ENCODE measurements around the gene PPP2R3A. TPM values are rescaled to one million over a fixed set of nuclear protein-coding genes. Genes with fewer than 3 reads are reported as not detected.

The PPP2R3A gene
- total RNA-seq, 2 experiments from 2014 or later: 0.05 to 0.21 TPM

DNA sequence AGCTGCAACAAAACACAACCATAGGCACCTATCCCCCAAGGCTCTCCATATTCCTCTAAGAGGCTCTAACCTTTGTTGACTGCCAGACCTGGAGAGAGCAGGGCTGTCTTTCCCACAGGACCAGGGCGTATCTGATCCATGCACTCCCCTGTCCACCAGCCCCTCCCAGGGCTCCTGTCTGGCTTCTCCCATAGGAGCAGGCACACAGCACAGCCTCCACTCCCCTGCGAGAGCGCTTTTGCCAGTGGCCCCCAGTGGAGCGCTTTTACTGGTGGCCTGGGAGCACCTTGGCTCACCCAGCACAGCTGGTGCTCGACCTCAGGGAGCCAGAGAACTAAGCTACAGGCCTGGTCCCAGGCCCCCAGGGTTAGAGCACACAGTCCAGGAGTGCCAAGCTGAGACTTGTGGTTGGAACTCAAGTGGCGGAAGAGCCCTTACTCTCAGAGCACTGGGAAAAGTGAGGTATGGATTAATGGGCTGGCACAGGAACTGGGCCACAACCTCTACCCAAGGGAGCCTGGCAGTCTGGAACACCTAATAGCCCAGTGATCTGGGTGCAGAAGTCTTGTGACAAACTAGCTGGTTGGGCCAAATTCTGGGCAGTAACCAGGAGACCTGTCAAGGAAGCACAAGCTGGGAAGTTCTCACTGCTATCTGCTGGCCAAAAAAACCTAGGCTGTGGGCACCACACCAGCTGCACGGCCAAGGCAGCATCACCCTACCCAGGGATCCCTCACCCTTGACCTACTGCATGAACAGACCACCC is 79.6 kb downstream of the PPP2R3A start:
- CTCF ChIA-PET: interaction anchor here (1.5 kb wide), 1 partner anchor 1251 kb away, joined by 4 read pairs; no protein-coding TSS in a partner anchor
- ATAC-seq: no peak

DNA sequence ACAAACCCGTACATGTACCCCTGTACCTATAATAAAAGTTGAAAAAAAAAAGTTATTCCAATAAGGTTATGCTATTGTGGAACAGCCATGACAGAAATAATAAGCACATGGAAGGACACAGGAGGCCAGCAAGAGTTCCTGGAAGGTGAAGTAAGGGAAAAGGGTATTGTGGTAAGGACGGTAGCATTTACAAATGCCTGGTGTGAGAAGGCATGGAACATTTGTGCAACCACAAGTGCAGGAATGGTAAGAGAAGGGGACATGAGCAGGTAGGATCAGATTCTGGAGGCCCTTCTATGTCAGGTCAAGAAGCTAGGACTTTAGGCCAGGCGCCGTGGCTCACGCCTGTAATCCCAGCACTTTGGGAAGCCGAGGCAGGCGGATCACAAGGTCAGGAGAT is 82.5 kb downstream of the PPP2R3A start:
- H3K4me1 Mint-ChIP-seq (ENCODE audit: low read depth): peaks cover 2% of the 10 kb centered on the region
- H3K4me3 Mint-ChIP-seq: no peak overlapping the region
- no peaks in the 10 kb centered on the region for H3K36me3 Mint-ChIP-seq (ENCODE audit: low read depth)
- CTCF ChIA-PET: interaction anchor here (0.6 kb wide), 1 partner anchor 1253 kb away, joined by 3 read pairs; the partner anchor contains the start of gene EPHB1
- DNase-seq: no peak
- peaks cover 13% of the 10 kb centered on the region for H3K27me3 Mint-ChIP-seq (ENCODE audit: low read depth)
- H3K27ac Mint-ChIP-seq: no peak overlapping the region
- no peaks in the 10 kb centered on the region for H3K9me3 Mint-ChIP-seq (ENCODE audit: insufficient read depth)
- POLR2A ChIA-PET: no interaction called here
- no peak for ATAC-seq

More for the DNA sequence above, 79.6 kb downstream of the PPP2R3A start:
- Mint-ChIP-seq H3K4me3 (no peak overlapping the region), H3K27me3 (ENCODE audit: low read depth) (peaks cover 7% of the 10 kb centered on the region), H3K27ac (no peak overlapping the region), H3K36me3 (ENCODE audit: low read depth) (no peaks in the 10 kb centered on the region), H3K4me1 (ENCODE audit: low read depth) (no peaks in the 10 kb centered on the region), H3K9me3 (ENCODE audit: insufficient read depth) (no peaks in the 10 kb centered on the region)
- POLR2A ChIA-PET: interaction anchor here (0.6 kb wide), 1 partner anchor 633 kb away, joined by 3 read pairs; no protein-coding TSS in a partner anchor
- DNase-seq: no peak

DNA sequence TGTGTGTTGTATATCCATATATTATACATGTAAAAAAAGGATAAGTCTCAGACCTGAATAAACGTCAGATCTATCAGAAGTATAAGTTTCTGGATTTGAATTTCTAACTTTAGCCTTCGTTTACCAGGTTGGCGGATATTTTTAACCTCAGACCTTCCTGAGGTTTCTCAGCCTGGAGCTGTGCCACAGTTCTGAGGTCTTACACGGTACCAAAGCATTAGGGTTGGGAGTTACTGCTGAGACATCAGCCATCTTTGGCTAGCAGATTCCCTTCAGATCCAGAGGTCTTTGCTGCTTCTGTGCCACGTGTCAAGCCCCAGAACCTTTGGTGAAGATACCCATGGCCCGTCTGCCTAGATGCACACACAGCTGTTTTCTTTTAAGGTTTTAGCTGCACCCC is 84.7 kb downstream of the PPP2R3A start:
- H3K27ac Mint-ChIP-seq: no peak overlapping the region
- ChIA-PET CTCF (interaction anchor here (1.7 kb wide), 1 partner anchor 8 kb away, joined by 9 read pairs; no protein-coding TSS in a partner anchor), POLR2A (no interaction called here)
- DNase-seq (no peak), ATAC-seq (no peak)
- H3K27me3 Mint-ChIP-seq (ENCODE audit: low read depth): peaks cover 16% of the 10 kb centered on the region
- no peaks in the 10 kb centered on the region for H3K36me3 Mint-ChIP-seq (ENCODE audit: low read depth)
- H3K4me1 Mint-ChIP-seq (ENCODE audit: low read depth): peaks cover 2% of the 10 kb centered on the region
- no peaks in the 10 kb centered on the region for H3K9me3 Mint-ChIP-seq (ENCODE audit: insufficient read depth)
- no peak overlapping the region for H3K4me3 Mint-ChIP-seq

DNA sequence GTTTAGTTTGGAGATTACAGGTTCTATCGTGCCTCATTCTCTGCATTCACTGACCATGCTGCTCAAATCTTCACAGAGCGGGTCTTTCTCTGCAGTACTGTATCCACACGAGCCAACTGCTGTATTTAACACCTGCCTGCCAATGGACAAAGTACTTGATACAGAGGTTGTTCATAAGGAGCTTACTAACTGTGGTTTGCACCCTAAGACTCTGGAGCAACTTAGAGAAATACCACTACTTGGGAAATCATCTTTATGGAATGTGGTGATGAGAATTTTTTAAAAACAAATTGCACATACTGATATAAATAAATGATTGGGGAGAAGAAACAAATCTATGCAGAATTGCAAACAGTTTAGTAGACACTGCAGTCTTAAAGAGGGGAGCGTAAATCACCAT is 90.0 kb downstream of the PPP2R3A start:
- no peaks in the 10 kb centered on the region for H3K36me3 Mint-ChIP-seq (ENCODE audit: low read depth)
- CTCF ChIA-PET: no interaction called here
- no peaks in the 10 kb centered on the region for H3K9me3 Mint-ChIP-seq (ENCODE audit: insufficient read depth)
- no peak overlapping the region for H3K27ac Mint-ChIP-seq
- DNase-seq (no peak), ATAC-seq (no peak)
- H3K27me3 Mint-ChIP-seq (ENCODE audit: low read depth): peaks cover 31% of the 10 kb centered on the region
- peaks cover 2% of the 10 kb centered on the region for H3K4me1 Mint-ChIP-seq (ENCODE audit: low read depth)
- no peak overlapping the region for H3K4me3 Mint-ChIP-seq
- POLR2A ChIA-PET: no interaction called here

DNA sequence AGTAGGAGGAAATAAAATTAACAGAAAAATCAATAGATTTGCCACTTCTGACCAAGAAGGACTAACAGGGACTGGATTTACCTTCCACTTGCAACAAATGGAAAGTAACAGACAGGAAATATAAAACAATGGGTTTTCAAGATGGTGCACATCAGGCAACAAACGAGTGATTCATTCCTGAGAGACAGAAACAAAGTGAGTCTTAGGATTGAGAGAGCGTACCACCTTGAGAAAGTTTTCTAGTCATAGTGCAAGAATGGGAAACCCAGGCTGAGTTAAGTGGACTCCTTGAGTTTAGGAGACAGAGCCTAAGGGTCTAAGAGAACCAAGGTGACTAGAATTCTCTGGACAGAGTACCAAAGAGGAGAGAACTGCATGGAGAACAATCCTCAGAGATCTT is 101.7 kb downstream of the PPP2R3A start:
- CTCF ChIA-PET: interaction anchor here (1.0 kb wide), 1 partner anchor 685 kb away, joined by 4 read pairs; the partner anchor contains the start of gene STAG1
- peaks cover 11% of the 10 kb centered on the region for H3K27me3 Mint-ChIP-seq (ENCODE audit: low read depth)
- no peak overlapping the region for H3K27ac Mint-ChIP-seq
- ATAC-seq (no peak), DNase-seq (no peak)
- POLR2A ChIA-PET: no interaction called here
- no peak overlapping the region for H3K4me3 Mint-ChIP-seq
- no peaks in the 10 kb centered on the region for H3K36me3 Mint-ChIP-seq (ENCODE audit: low read depth)
- H3K4me1 Mint-ChIP-seq (ENCODE audit: low read depth): peaks cover 5% of the 10 kb centered on the region
- H3K9me3 Mint-ChIP-seq (ENCODE audit: insufficient read depth): no peaks in the 10 kb centered on the region

DNA sequence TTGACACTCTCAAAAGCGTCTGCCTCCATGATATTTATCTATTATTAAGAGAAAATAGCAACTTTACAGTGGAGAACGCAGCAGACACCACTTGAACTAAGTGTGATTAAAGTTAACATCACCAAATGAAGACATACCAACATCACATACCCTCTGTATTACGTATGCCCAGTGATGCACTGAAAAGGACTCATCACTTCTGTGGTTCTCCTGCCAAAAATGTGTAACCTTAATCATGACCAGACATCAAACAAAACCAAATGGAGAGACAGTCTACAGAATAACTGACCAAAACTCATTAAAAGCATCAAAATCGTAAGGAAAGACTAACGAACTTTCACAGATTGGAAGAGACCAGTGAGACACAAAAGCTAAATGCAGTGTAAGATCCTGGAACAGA is 103.2 kb downstream of the PPP2R3A start:
- no peak for DNase-seq
- Mint-ChIP-seq H3K27ac (no peak overlapping the region), H3K27me3 (ENCODE audit: low read depth) (peaks cover 9% of the 10 kb centered on the region), H3K4me1 (ENCODE audit: low read depth) (peaks cover 5% of the 10 kb centered on the region), H3K4me3 (no peak overlapping the region), H3K9me3 (ENCODE audit: insufficient read depth) (no peaks in the 10 kb centered on the region), H3K36me3 (ENCODE audit: low read depth) (no peaks in the 10 kb centered on the region)
- ChIA-PET CTCF (interaction anchor here (0.8 to 1.9 kb wide), 3 partner anchors 237 to 945 kb away, joined by 4 to 5 read pairs (median 5); no protein-coding TSS in a partner anchor), POLR2A (no interaction called here)
- ATAC-seq: no peak

DNA sequence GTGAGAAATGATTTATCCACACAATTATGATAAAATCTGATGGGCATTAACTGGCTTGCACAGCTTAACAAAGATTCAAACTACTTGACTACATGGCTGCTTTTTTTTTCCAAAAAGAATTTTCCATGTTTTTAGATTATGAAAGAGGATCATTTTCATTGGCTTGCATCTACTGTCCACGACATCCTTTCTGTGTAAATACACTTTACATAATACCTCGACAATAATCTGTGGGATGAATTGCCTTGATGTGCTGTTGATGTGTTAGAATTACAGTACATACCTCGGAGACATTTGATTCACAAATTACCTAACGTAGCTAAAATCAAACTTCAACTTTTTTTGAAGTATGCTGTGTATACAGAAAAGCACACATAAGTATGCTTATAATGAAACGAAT is 104.4 kb downstream of the PPP2R3A start:
- no peaks in the 10 kb centered on the region for H3K36me3 Mint-ChIP-seq (ENCODE audit: low read depth)
- no peak overlapping the region for H3K4me3 Mint-ChIP-seq
- no peak overlapping the region for H3K27ac Mint-ChIP-seq
- DNase-seq (no peak), ATAC-seq (no peak)
- H3K4me1 Mint-ChIP-seq (ENCODE audit: low read depth): peaks cover 5% of the 10 kb centered on the region
- no peaks in the 10 kb centered on the region for H3K9me3 Mint-ChIP-seq (ENCODE audit: insufficient read depth)
- ChIA-PET CTCF (interaction anchor here (0.7 to 3.7 kb wide), 6 partner anchors 18 to 964 kb away, joined by 3 to 25 read pairs (median 4); partner anchors contain the start of gene STAG1), POLR2A (no interaction called here)
- H3K27me3 Mint-ChIP-seq (ENCODE audit: low read depth): peaks cover 7% of the 10 kb centered on the region

DNA sequence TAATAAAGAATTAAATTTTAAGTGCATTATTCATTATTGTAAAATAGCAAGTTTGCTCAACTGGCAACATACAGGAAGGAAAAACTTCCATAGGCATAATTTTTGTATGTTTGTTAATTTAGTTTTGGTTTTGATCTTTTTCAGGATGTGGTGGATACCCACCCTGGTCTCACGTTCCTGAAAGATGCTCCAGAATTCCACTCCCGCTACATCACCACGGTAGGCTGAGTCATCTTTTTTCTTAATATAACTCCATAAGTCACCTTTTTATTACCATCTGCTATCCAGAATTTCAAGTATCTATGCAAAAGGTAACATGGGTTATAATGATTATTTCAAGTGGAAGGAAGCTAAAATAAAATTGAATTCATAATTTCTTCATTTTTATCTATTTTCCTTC is 104.8 kb downstream of the PPP2R3A start:
- Mint-ChIP-seq H3K27ac (no peak overlapping the region), H3K27me3 (ENCODE audit: low read depth) (peaks cover 7% of the 10 kb centered on the region), H3K36me3 (ENCODE audit: low read depth) (no peaks in the 10 kb centered on the region), H3K4me3 (no peak overlapping the region), H3K4me1 (ENCODE audit: low read depth) (peaks cover 7% of the 10 kb centered on the region), H3K9me3 (ENCODE audit: insufficient read depth) (no peaks in the 10 kb centered on the region)
- ChIA-PET CTCF (interaction anchor here (0.7 to 3.7 kb wide), 10 partner anchors 17 to 962 kb away, joined by 3 to 25 read pairs (median 4); partner anchors contain the start of gene STAG1), POLR2A (no interaction called here)
- DNase-seq (no peak), ATAC-seq (no peak)

DNA sequence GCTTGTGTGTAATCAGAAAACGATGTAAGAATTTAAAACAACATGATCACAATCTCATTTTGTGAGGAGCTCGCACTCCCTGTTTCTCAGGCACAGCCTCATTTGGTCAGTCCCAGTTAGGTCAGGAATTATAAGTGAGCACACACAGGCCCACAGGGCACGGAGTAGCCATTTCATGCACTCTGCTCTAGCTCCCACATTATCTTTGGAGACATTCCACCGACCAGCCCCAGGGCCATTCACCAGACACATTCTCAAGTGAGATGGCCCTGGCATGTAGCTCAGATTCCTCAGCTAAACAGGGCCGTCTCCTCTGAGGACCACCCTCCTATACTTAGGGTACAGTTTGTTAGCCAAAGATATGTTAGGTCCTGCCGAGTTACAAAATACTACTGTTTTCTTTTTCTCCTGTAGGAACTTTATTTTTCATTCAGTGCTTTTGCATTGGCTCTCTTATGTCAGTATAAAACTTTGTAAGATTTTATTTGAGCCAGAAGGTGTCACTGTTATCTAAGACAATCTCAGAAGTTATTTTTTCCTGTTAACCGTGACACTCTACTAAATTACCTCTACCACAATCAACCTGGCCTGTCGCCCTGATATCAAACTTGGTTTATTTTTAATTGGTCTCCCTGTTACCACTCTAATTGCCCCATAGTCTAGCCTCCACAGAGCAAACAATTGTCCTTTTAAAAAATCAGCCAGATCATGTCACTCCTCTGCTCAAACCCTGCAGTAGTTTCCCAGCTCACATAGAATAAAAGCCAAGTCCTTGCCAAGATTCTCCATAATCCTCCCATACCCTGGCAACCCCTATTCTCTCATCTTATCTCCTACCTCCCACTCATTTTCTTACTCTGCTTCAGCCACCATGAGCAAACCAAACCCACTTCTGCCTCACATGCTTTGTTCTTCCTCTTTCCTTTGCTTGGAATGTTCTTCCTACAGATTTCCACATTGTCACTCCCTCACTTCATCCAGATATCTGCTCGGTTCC is 105.7 kb downstream of the PPP2R3A start:
- ChIA-PET CTCF (interaction anchor here (0.7 to 3.7 kb wide), 11 partner anchors 17 to 961 kb away, joined by 3 to 25 read pairs (median 4); partner anchors contain the start of gene STAG1), POLR2A (interaction anchor here (0.7 to 1.5 kb wide), 2 partner anchors 681 to 682 kb away, joined by 4 to 7 read pairs; no protein-coding TSS in a partner anchor)
- ATAC-seq: peak; percentile 30
- H3K4me1 Mint-ChIP-seq (ENCODE audit: low read depth): peaks cover 8% of the 10 kb centered on the region
- DNase-seq: no peak
- no peaks in the 10 kb centered on the region for H3K9me3 Mint-ChIP-seq (ENCODE audit: insufficient read depth)
- H3K36me3 Mint-ChIP-seq (ENCODE audit: low read depth): no peaks in the 10 kb centered on the region
- H3K27me3 Mint-ChIP-seq (ENCODE audit: low read depth): peaks cover 7% of the 10 kb centered on the region
- no peak overlapping the region for H3K27ac Mint-ChIP-seq
- no peak overlapping the region for H3K4me3 Mint-ChIP-seq

DNA sequence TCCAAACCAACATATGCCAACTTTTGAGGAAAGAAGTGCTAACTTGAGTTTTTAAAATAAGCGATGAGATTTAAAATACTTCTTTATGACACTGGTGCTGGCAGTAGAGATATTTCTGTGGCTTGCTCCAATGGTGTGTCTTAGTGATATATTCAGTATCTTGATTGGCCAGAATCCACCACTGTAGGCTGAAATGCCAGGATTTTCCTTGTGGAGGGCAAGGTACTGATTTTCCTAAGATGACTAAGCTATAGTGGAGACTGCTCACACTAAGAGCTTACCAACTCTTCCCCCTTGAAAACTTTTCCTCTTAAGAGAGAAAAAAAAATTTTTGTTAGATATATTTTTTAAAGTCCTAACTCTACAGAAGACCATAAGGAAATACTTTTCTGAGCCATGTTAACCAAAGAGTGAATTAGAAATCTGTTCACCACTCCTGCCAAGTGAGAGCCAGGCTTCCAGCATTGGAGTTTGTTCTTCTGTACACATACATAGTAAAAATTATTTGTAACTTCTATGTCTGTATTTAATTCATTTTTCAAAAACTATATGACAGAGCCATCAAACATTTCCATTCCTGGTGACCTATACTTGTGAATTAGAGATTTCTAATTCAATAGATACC is 109.1 kb downstream of the PPP2R3A start:
- no peaks in the 10 kb centered on the region for H3K36me3 Mint-ChIP-seq (ENCODE audit: low read depth)
- H3K27me3 Mint-ChIP-seq (ENCODE audit: low read depth): peaks cover 2% of the 10 kb centered on the region
- ATAC-seq: no peak
- ChIA-PET CTCF (interaction anchor here (0.6 to 6.4 kb wide), 10 partner anchors 14 to 939 kb away, joined by 3 to 51 read pairs (median 3); partner anchors contain the start of gene STAG1), POLR2A (interaction anchor here (1.2 kb wide), 1 partner anchor 678 kb away, joined by 5 read pairs; the partner anchor contains the start of gene STAG1)
- H3K4me1 Mint-ChIP-seq (ENCODE audit: low read depth): peaks cover 8% of the 10 kb centered on the region
- no peaks in the 10 kb centered on the region for H3K9me3 Mint-ChIP-seq (ENCODE audit: insufficient read depth)
- H3K4me3 Mint-ChIP-seq: no peak overlapping the region
- no peak for DNase-seq
- H3K27ac Mint-ChIP-seq: no peak overlapping the region

All from activated CD8-positive, alpha-beta T cell treated with anti-CD3 and anti-CD28 coated beads, Interleukin-2, amount 10 ng/mL, durations not matched to agents 7 days and 5 days (primary cell).